Esophagus squamous epithelium (tissue), 4 donors: ENCODE results near the gene CIAO2A.

Source experiments
- CTCF ChIP-seq, 6 experiments: fragments of 450-650 bp in 4 of 6; fragments of 200-600 bp in 2 of 6; sonication (generic) in 2 of 6; IDR thresholded peaks; one replicate each; pipeline ENCODE4 v1.5.1; 2016 to 2019; ENCODE audit warnings: antibody characterized with exemption in 6 of 6, mild to moderate bottlenecking in 4 of 6, moderate library complexity in 4 of 6
- POLR2A ChIP-seq, 4 donors: fragments of 450-650 bp; IDR thresholded peaks; one replicate each; pipeline ENCODE4 v1.6.1; 2017; ENCODE audit warnings: antibody characterized with exemption in 4 of 4, mild to moderate bottlenecking in 4 of 4, moderate library complexity in 3 of 4

DNA sequence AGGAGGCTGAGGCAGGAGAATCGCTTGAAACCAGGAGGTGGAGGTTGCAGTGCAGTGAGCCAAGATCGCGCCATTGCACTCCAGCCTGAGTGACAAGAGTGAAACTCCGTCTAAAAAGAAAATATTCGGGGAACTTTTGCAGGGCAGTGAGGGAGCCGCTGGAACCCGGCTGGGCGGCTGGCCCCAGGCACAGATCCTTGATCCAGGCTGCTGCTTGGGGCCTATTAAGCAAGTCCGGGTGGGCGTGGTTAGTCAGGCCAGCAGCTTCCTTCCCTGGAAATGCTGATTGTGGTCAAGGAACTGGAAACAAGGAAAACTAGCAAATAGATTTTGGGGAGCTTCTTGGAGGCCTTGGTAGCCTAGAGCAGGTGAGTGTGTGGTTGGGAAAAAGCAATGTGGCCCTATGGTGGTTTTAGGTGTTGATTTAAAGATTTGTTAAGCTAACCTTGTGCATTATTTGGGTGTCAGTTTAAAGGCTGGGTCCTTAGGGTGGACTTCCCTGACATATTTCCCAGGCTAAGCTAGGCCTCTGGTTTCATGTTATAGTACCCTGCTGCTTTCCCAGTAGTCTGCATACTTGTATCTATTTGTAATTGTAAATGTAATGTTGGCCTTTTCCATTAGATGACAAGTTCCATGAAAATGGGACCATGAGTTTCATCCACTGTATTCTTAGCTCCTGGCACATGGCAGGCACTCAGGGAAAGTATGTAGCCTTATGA is 40.1 kb upstream of the CIAO2A start:
- no peak for TF ChIP-seq CTCF (IDR thresholded peaks at IDR 0.05)
- TF ChIP-seq POLR2A (IDR thresholded peaks at IDR 0.05): no peak
